Measurements from ENCODE around the gene DCT.

The DCT gene

GRCh38 chr13:94390881-94391280 is 88.6 kb downstream of the DCT start:
- no peak for DNase-seq

GRCh38 chr13:94389604-94390351 is 89.7 kb downstream of the DCT start:
- no peak for DNase-seq

- DNase-seq, result no peak
These were observed 92.4 kb downstream of the DCT start for GRCh38 chr13:94387047-94387446.

Data from NCI-H1930 (cell line).